ENCODE data around the gene ZNF618.

The ZNF618 gene

DNA sequence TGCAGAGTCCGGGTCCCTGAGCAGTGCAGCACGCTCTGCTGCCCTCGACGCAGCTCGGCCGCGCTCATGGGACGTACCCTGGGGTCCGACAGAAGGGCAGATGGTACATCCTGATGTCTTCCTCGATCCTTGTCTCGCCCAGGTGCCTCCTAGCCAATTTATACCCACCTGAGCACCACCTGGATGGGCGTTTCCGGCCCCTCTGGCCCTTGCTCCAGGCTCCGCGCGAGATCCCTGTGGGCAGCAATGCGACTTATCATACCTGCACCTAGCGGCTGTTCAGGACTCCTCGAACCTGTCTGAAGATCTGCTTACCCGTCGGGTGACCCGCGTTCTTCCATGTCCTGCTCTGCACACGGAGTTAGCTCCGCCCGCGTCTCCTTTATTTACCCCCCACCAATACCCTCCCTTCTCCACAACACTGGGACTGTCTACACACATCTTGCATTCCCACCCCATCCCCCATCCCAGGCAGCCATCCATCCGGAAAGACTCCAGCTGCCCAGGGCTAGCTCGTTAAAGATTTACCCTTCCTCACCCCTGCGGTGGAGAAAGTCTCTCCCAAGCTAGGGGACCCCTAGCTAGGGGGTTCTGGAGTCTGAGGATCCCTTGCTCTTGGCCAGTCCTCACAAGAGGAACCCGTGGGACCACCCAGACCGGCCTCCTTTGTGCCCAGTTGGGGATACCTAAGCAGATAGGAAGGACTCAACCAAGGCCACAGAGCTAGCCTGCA is 223.0 kb downstream of the ZNF618 start, which contains the start of gene KIF12:
Gene KIF12, minus strand, starts transcription at position 357 of the 733 bp plus-strand sequence. Its CDS starts 16 bp downstream, at position 341.
- DNase-seq (ENCODE audit: extremely low spot score) = no peak
- TF ChIP-seq, protein P1, sequence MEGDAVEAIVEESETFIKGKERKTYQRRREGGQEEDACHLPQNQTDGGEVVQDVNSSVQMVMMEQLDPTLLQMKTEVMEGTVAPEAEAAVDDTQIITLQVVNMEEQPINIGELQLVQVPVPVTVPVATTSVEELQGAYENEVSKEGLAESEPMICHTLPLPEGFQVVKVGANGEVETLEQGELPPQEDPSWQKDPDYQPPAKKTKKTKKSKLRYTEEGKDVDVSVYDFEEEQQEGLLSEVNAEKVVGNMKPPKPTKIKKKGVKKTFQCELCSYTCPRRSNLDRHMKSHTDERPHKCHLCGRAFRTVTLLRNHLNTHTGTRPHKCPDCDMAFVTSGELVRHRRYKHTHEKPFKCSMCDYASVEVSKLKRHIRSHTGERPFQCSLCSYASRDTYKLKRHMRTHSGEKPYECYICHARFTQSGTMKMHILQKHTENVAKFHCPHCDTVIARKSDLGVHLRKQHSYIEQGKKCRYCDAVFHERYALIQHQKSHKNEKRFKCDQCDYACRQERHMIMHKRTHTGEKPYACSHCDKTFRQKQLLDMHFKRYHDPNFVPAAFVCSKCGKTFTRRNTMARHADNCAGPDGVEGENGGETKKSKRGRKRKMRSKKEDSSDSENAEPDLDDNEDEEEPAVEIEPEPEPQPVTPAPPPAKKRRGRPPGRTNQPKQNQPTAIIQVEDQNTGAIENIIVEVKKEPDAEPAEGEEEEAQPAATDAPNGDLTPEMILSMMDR (IDR thresholded peaks at IDR 0.05; ENCODE audit: control extremely low read depth, extremely low read depth, low read depth, missing control alignments) = no peak
- CTCF ChIA-PET = interaction anchor here (1.0 to 6.6 kb wide), 5 partner anchors 9 to 192 kb away, joined by 3 to 31 read pairs (median 5); no protein-coding TSS in a partner anchor
- POLR2A ChIA-PET = no interaction called here

DNA sequence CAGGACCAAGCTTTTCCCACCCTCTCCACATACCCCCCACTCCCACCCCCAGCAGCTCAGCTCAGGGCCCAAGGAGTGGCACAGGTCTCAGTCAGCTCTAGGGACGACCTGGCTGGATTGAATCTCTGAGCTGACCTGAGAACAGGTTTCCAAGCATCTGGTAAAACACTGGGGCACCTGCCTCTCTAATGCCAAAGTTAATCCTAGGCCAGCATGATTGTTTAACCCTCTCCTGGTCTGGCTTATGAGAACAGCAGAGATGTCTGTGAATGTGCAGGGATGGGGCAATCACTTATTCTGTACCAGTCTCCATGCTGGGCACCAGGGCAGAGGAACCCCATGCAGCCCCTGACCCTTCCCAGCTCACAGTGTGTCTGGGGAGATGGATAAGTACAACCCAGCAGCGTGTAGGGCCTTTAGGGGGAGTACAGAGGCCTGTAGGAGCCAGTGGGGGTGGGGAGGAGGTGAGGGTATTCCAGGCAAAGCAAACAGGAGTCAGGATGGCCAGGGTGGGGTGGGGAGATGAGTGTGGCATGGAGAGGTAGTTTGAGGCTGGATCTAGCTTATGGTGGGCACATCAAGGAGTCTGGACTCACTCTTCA is 223.7 kb downstream of the ZNF618 start:
- ChIA-PET POLR2A (no interaction called here), CTCF (interaction anchor here (1.0 to 6.6 kb wide), 5 partner anchors 8 to 191 kb away, joined by 3 to 31 read pairs (median 5); no protein-coding TSS in a partner anchor)
- TF ChIP-seq, protein P1 (IDR thresholded peaks at IDR 0.05; ENCODE audit: control extremely low read depth, extremely low read depth, low read depth, missing control alignments) = no peak
- no peak for DNase-seq (ENCODE audit: extremely low spot score)

DNA sequence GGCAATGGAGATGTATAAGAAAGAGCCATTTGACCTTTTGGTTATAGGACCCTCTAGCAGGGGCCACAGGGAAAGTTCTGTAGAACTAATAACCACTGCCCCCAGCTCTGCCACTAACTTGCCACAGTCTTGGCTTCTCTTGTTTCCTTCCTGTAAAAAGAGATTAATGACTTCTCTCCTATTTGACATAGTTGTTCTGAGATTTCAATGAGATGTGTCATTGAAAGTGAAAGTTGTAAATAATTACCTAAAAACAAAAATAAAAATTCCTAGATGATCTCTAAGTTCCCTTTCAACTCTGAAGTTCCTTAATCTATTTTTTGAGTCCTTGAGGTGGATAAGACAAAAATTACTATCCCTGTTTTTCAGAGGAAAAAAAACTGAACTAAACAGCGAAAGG is 224.4 kb downstream of the ZNF618 start:
- ChIA-PET CTCF (interaction anchor here (1.0 to 6.6 kb wide), 2 partner anchors 11 to 17 kb away, joined by 3 to 31 read pairs; no protein-coding TSS in a partner anchor), POLR2A (no interaction called here)
- TF ChIP-seq, protein P1 (IDR thresholded peaks at IDR 0.05; ENCODE audit: control extremely low read depth, extremely low read depth, low read depth, missing control alignments) = no peak
- DNase-seq (ENCODE audit: extremely low spot score) = no peak

DNA sequence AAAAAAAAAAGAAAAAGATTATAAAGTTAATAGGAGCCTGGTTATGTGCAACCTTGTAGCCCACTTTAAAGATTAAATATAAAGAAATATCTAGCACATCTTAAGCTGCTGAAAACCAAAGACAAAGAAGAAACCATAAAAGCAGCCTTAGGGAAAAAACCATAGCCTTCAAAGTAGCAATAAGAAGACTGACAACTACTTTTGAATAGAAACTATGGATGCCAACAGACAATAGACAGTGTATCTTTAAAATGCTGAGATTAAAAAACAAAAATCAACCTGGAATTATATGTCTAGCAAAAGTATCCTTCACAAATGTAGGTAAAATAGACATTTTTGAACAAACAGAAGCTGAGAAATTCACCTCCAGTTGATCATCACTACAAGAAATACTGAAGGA is 226.4 kb downstream of the ZNF618 start:
- CTCF ChIA-PET = interaction anchor here (1.7 to 6.6 kb wide), 2 partner anchors 19 to 189 kb away, joined by 5 to 31 read pairs; no protein-coding TSS in a partner anchor
- no peak for DNase-seq (ENCODE audit: extremely low spot score)
- TF ChIP-seq, protein P1 (IDR thresholded peaks at IDR 0.05; ENCODE audit: control extremely low read depth, extremely low read depth, low read depth, missing control alignments) = no peak
- POLR2A ChIA-PET = no interaction called here

DNA sequence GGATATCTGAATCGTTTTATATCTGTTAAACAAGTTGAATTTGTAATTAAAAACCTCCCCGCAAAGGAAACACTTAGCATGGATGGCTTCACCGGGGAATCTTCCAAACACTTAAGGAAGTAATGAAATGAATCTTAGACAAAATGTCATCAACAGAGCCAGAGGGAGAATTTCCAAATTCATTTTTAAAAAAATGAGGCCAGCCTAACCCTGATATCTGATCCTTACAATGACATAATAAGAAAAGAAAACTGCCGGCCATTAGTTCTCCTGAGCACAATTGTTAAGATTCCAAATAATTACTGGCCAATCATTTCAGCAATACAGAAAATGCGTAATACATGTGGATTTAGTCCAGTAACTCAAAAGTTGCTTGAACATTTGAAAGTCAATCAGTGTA is 229.1 kb downstream of the ZNF618 start:
- ChIA-PET POLR2A (no interaction called here), CTCF (interaction anchor here (1.5 to 6.1 kb wide), 2 partner anchors 16 to 22 kb away, joined by 3 to 35 read pairs; no protein-coding TSS in a partner anchor)

More for the DNA sequence above, 229.1 kb downstream of the ZNF618 start:
- TF ChIP-seq, protein P1 (IDR thresholded peaks at IDR 0.05; ENCODE audit: control extremely low read depth, extremely low read depth, low read depth, missing control alignments) = no peak
- DNase-seq (ENCODE audit: extremely low spot score) = no peak
